ENCODE data around the gene THYN1.

Gene THYN1

GRCh38 chr11:134248910-134249480 is 4.2 kb downstream of the THYN1 start:
- DNase-seq (ENCODE audit: low spot score) = no peak

DNA sequence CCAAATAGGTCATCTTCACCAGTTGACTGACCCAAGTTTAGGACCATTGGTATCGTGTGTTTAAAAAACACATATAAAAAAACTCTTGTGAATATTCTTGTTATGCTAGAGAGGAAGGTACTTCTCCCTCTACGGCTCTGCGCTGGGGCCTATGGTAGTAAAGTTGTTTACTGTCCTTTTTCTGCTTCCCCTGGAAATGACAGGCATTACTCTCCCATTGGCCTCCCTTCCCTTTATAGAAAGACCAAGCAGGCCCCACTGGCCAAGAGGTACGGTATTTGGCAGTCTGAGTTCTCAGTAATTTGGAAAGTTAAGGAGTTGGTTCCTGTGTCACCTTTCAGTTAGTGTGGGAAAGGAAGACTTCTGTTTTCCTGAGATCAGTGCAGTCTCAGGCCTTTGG is 6.5 kb downstream of the THYN1 start:
- DNase-seq (ENCODE audit: low spot score) = no peak

DNA sequence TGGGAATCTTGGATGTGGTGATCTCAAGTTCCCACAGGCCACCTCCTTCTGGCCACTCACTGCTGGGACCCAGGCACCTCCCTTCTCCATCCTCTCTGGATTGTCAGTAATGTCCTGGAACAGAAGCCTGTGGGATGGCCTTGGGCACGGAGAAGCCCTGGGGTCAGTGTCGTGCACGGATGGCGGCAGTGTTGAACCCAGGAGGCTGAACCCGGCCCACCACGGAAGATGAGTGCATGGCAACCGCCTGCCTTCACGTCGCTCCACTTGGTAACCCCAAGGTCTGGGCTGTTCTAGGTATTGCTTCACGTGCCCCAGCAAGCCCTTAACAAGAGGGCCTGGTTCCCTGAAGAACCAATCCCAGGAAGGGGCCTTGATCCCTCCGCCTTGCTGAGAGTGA is 7.1 kb downstream of the THYN1 start:
- DNase-seq (ENCODE audit: low spot score) = no peak

GRCh38 chr11:134245434-134245833 is 7.7 kb downstream of the THYN1 start:
- no peak for DNase-seq (ENCODE audit: low spot score)

DNA sequence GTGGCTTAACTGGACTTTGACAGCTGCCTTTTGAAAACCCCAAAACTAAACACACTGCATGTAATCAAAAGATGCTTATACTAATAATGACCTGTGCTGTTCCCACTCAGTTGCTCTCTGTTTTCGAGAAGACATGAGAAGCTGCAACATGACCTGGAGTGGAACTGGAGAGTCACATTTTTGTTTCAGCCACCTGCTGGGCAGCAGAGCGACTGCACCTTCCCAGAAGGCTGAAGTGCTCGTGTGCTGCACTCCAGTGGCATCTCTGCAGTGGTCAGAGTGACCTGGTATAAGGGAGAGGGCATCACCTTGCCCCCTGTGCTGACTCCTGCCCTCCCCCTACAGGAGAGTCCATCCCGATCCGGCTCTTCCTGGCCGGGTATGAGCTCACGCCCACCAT is 8.6 kb downstream of the THYN1 start:
- no peak for DNase-seq (ENCODE audit: low spot score)

GRCh38 chr11:134243913-134244312 is 9.2 kb downstream of the THYN1 start:
- no peak for DNase-seq (ENCODE audit: low spot score)

- no peak for DNase-seq (ENCODE audit: low spot score)
Measured at GRCh38 chr11:134242376-134242775, 10.8 kb downstream of the THYN1 start.

DNA sequence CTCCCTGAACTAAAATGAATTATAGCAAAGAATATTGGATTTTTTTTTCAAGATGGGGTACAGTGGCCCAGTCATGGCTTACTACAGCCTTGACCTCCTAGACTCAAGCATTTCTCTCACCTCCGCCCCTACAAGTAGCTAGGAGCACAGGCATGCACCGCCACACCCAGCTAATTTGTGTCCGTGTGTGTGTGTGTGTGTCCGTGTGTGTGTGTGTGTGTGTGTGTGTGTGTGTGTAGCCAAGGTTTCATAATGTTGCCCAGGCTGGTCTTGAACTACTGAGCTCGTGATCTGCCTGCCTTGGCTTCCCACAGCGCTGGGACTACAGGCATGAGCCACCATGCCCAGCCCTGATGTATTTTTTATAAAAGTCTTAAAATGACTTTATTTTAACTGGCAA is 12.6 kb downstream of the THYN1 start:
- no peak for DNase-seq (ENCODE audit: low spot score)

DNA sequence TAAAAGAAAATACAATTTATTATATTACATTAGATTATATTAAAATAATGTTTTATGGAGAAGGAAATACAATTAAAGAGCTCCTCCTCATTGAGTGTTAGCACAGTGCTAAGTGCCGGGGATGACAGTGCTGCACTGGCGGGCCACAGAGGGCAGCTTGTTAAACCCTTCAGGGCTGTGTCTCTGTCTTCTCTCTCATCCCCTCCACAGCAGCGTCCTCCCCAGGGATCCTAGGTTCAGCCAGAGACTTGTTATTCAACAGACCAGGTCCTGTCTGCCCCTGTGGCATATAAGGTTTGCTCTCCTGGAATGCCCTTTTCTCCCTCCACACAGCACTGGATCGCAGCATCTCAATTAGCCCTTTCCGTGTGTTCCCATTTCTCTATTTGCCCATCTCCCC is 14.2 kb downstream of the THYN1 start:
- no peak for DNase-seq (ENCODE audit: low spot score)

- DNase-seq (ENCODE audit: low spot score) = no peak
Measured at GRCh38 chr11:134237557-134237922, 15.6 kb downstream of the THYN1 start.

GRCh38 chr11:134236834-134237556 is 16.2 kb downstream of the THYN1 start:
- no peak for DNase-seq (ENCODE audit: low spot score)

DNA sequence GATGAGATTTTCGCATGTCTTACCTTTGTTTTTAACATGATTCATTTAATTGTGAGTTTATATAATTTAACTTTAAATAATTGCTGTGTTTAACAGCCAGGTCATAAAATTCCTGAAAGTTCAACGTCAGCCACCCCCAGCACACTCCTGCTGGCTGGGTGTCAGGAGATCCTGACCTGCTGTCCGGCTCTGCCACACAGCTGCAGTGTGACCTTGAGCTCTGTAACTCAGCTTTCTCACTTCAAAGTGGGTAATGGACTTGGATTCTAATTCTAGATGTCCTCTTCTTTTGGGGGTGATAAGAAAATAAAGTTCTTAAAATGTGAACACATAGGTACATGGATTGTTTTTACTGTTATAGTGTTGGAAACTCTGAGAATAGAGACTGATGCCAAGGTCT is 17.8 kb downstream of the THYN1 start:
- no peak for DNase-seq (ENCODE audit: low spot score)

DNA sequence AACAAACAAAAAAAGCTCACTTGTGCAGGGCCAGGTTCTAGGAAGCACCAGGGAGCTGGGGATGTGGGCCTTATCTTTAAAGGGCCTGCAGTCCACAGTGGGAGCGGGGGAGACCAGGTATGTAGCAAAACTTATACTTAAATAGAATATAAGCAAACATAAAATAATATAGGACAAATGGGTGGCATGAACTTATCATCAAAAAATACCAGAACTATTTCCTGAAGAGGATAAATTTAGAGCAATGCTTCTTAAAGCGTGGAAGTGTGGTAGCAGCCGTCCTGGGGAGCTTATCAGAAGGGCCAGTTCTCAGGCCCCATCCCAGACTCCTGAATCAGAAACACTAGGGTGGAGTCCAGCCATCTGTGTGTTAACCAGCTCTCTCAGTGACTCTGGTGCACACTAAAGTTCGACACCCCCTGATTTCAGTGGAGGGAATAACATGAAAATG is 19.4 kb downstream of the THYN1 start:
- no peak for DNase-seq (ENCODE audit: low spot score)

GRCh38 chr11:134231958-134232659 is 21.0 kb downstream of the THYN1 start:
- no peak for DNase-seq (ENCODE audit: low spot score)

GRCh38 chr11:134230339-134230738 is 22.8 kb downstream of the THYN1 start:
- DNase-seq (ENCODE audit: low spot score) = no peak

- no peak for DNase-seq (ENCODE audit: low spot score)
Measured at GRCh38 chr11:134229126-134229790, 23.9 kb downstream of the THYN1 start.

GRCh38 chr11:134228625-134229024 is 24.5 kb downstream of the THYN1 start:
- no peak for DNase-seq (ENCODE audit: low spot score)

- no peak for DNase-seq (ENCODE audit: low spot score)
Measured at GRCh38 chr11:134226806-134227325, 26.3 kb downstream of the THYN1 start.

DNA sequence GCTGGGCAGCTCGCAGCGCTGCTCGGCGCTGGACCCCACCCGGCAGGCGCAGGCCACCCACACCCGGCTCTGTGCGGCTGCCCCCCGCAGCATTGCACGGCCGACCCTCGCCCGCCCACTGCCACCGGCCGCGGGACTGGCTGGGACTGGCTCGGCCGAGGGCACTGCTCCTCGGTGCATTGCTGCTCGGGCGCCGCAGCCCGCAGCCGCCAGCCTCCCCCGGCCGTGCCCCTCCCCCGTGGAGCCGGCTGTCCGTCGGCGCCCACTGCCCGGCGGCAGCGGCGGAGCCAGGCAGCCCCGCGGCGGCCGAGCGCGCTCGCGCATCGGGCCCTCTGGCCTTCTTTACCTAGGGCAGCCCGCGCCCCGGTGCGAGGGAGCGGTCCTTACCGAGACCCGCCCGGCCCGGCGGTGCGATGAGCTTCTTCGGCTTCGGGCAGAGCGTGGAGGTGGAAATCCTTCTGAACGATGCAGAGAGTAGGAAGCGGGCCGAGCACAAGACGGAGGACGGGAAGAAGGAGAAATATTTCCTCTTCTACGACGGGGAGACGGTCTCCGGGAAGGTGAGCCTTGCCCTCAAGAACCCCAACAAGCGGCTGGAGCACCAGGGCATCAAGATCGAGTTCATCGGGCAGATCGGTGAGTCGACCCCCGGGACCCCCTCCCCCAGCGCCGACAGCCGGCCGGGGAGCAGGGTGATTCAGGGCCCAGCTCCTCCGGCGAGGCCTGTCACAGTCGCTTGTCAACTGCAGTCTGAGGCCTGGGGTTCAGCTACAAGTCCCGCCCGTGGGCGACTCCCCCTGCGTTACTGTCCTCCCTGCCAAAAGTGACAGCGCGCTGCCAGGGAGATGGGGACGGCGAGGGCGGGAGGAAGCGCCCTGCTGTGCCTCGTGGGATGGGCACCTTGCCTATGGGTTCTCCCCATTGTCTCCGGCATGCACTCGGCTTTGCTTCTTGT is 28.2 kb downstream of the THYN1 start:
- DNase-seq (ENCODE audit: low spot score) = no peak

GRCh38 chr11:134223836-134224709 is 29.1 kb downstream of the THYN1 start, which contains the start of the genes NCAPD3 and VPS26B:
Gene NCAPD3 (minus strand): TSS chr11:134223967. CDS start chr11:134223926, 41 bp downstream.
Gene VPS26B (plus strand): TSS chr11:134224671. CDS start chr11:134225123, 452 bp downstream.
- peak; percentile 95 for DNase-seq (ENCODE audit: low spot score)

Measured in kidney capillary endothelial cell (primary cell).